SK-N-MC (cell line): ENCODE results near the gene INTS4.

Source experiments
- EZH2 ChIP-seq: fragments of 200-600 bp; sonication (generic); IDR thresholded peaks from one replicate; pipeline ENCODE4 v1.6.1; 2017; ENCODE audit warnings: antibody characterized with exemption
- FOXP2 ChIP-seq: optimal IDR thresholded peaks from 2 replicates; pipeline ENCODE3; 2011; ENCODE audit warnings: mild to moderate bottlenecking, moderate library complexity; ENCODE audit not compliant: insufficient read depth; ENCODE audit errors: extremely low read length, control extremely low read depth
- POLR2AphosphoS5 ChIP-seq: IDR thresholded peaks from 2 replicates; pipeline ENCODE4 v1.6.1; 2012; ENCODE audit warnings: mild to moderate bottlenecking, low read depth, low read length, borderline replicate concordance

DNA sequence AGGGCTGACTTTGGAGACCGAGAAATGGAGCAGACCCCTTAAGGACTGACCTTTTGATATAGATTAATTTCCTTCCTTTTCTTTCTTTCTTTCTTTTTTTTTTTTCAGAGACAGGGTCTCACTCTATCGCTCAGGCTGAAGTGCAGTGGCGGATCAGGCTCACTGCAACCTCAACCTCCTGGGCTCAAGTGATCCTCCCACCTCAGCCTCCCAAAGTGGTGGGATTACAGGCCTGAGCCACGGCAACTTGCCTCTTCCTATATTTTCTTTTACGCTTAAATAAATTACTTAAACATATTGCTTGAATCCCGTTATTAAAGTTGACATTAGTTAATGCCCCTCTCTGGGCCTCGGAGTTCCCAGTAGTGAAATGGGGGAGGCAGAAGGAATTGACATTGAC is 29.0 kb upstream of the INTS4 start:
- TF ChIP-seq EZH2 (no peak), POLR2AphosphoS5 (no peak), FOXP2 (no peak)
